ENCODE data around the gene ADAM12. TPM values are rescaled to one million over a fixed set of nuclear protein-coding genes. Genes with fewer than 3 reads are reported as not detected.

The ADAM12 gene
- total and polyA plus RNA-seq, 9 of the 15 experiments (the other 6 are each of a cell fraction or from before 2014, with no cell fraction given), result not detected

GRCh38 chr10:126127481-126128029 is 260.7 kb downstream of the ADAM12 start:
- no peak for ATAC-seq
- no peak for DNase-seq (ENCODE audit: extremely low read depth in 1 of 4, low spot score in 3 of 4)
- no peak for FAIRE-seq
- Histone ChIP-seq H3K27ac (ENCODE audit: extremely low read depth, low read depth, low read length) (no peak overlapping the region), H3K4me3 (no peak overlapping the region), H3K4me1 (replicated peaks in 1 of 2; ENCODE audit: control insufficient read depth in 2 of 2, insufficient read depth in 2 of 2, low read length in 2 of 2) (no peaks in the 10 kb centered on the region), H3K9me3 (replicated peaks; ENCODE audit: control insufficient read depth, insufficient read depth, low read depth, low read length) (no peaks in the 10 kb centered on the region), H3K36me3 (ENCODE audit: control insufficient read depth, insufficient read depth, low read length) (no peaks in the 10 kb centered on the region), H3K9ac (ENCODE audit: insufficient read depth in 1 of 2, low read depth in 2 of 2, low read length in 2 of 2) (no peak overlapping the region), H4K20me1 (replicated peaks; ENCODE audit: control insufficient read depth, insufficient read depth, low read length) (no peaks in the 10 kb centered on the region), H3K9me1 (ENCODE audit: control insufficient read depth, insufficient read depth, low read length) (no peaks in the 10 kb centered on the region), H2AFZ (ENCODE audit: low read depth, low read length) (no peak overlapping the region), H3K79me2 (ENCODE audit: control insufficient read depth, insufficient read depth, low read length) (no peaks in the 10 kb centered on the region), H3K4me2 (ENCODE audit: insufficient read depth, low read length) (no peak overlapping the region), H3K27me3 (ENCODE audit: control insufficient read depth in 2 of 2, insufficient read depth in 2 of 2, low read length in 2 of 2) (peaks cover 0 to 13% of the 10 kb centered on the region in 2 experiments; a peak in 2 of 5 replicates)
- POLR2A ChIA-PET, result interaction anchor here (0.7 to 1.0 kb wide), 2 partner anchors 13 to 893 kb away, joined by 4 read pairs; no protein-coding TSS in a partner anchor
- WGBS (ENCODE audit: insufficient coverage, low coverage, missing lambda C conversion rate), result 1% methylated on average over 7 of the region's 7 CpGs
- in situ Hi-C loops (cut with MboI) (no loop called here), intact Hi-C loops (cut with micrococcal nuclease) (no loop called here)
- CTCF ChIA-PET (ENCODE audit: low intra/inter-chr PET ratio), result no interaction called here
- BruUV-seq (replicated peaks), result no TSS peak
- TF ChIP-seq ELF4 (CRISPR knock-in tag; IDR thresholded peaks at IDR 0.05) (no peak), JUND (IDR thresholded peaks at IDR 0.05; ENCODE audit: borderline replicate concordance, low read depth, low read length) (no peak), JUND (tag; IDR thresholded peaks at IDR 0.05; ENCODE audit: borderline replicate concordance, low read depth, low read length) (no peak), PTBP1 (IDR thresholded peaks at IDR 0.05; ENCODE audit: low read depth, low read length) (no peak), HMGN3 (IDR thresholded peaks at IDR 0.05; ENCODE audit: borderline replicate concordance, extremely low read depth, insufficient read length, low read depth, low read length) (no peak), ZNF589 (CRISPR knock-in tag; IDR thresholded peaks at IDR 0.05; ENCODE audit: low read depth) (no peak), BACH1 (tag; IDR thresholded peaks at IDR 0.05) (no peak), E2F1 (CRISPR knock-in tag; IDR thresholded peaks at IDR 0.05) (no peak), SIRT6 (IDR thresholded peaks at IDR 0.05; ENCODE audit: low read depth, low read length) (no peak), ZNF184 (CRISPR knock-in tag; IDR thresholded peaks at IDR 0.05) (no peak), KAT7 (CRISPR knock-in tag; IDR thresholded peaks at IDR 0.05; ENCODE audit: borderline replicate concordance) (no peak), NR4A1 (CRISPR knock-in tag; IDR thresholded peaks at IDR 0.05) (no peak), NR4A1 (tag; IDR thresholded peaks at IDR 0.05) (no peak)

All from K562 (cell line).